Nephron progenitor cell (in vitro differentiated cells): Measurements from ENCODE around the gene MCCC1.

Source experiments
- DNase-seq: peaks from one replicate; pipeline ENCODE4 v3.0.0; 2021
- H3K27ac Mint-ChIP-seq: 2 replicates; pipeline ENCODE4 v1.8.0; 2021; ENCODE audit warnings: mild to moderate bottlenecking, moderate library complexity, mixed read lengths
- H3K27me3 Mint-ChIP-seq: 2 replicates; pipeline ENCODE4 v1.8.0; 2021; ENCODE audit warnings: mild to moderate bottlenecking, low read depth, mixed read lengths; ENCODE audit not compliant: poor library complexity
- H3K36me3 Mint-ChIP-seq: 2 replicates; pipeline ENCODE4 v1.8.0; 2021; ENCODE audit warnings: low read depth, mixed read lengths
- H3K4me1 Mint-ChIP-seq: 2 replicates; pipeline ENCODE4 v1.8.0; 2021; ENCODE audit warnings: mixed read lengths
- H3K4me3 Mint-ChIP-seq: 2 replicates; pipeline ENCODE4 v1.8.0; 2021; ENCODE audit warnings: mild to moderate bottlenecking, moderate library complexity, mixed read lengths
- H3K9me3 Mint-ChIP-seq: 2 replicates; pipeline ENCODE4 v1.8.0; 2021; ENCODE audit warnings: mild to moderate bottlenecking, moderate library complexity, mixed read lengths
- TF ChIP-seq, protein P1 (sequence below): fragments of 200-600 bp; sonication (generic); IDR thresholded peaks from 2 replicates; pipeline ENCODE4 v1.5.0; 2021; ENCODE audit warnings: antibody characterized with exemption

Gene MCCC1

DNA sequence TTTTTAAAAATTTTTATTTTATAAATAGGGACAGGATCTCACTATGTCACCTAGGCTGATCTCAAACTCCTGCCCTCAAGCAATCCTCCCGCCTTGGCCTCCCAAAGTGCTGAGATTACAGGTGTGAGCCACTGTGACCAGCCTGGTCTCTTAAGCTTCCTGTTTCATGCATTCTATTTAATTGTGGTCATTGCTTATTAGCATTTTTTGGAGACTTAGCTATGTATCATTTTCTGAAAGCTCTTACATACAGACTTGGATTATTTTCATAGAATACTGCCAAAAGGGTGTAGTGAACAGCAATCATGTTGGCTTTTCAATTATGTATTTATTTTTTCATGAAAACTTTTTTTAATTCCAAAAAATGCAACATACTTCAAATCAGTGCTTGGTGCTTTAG, 67.5 kb downstream of the MCCC1 start:
- Mint-ChIP-seq H3K9me3 (peaks cover 27% of the 10 kb centered on the region), H3K4me3 (no peak overlapping the region), H3K4me1 (no peaks in the 10 kb centered on the region), H3K27me3 (peaks cover 2% of the 10 kb centered on the region), H3K27ac (no peak overlapping the region), H3K36me3 (peaks cover 82% of the 10 kb centered on the region)
- TF ChIP-seq, protein P1, sequence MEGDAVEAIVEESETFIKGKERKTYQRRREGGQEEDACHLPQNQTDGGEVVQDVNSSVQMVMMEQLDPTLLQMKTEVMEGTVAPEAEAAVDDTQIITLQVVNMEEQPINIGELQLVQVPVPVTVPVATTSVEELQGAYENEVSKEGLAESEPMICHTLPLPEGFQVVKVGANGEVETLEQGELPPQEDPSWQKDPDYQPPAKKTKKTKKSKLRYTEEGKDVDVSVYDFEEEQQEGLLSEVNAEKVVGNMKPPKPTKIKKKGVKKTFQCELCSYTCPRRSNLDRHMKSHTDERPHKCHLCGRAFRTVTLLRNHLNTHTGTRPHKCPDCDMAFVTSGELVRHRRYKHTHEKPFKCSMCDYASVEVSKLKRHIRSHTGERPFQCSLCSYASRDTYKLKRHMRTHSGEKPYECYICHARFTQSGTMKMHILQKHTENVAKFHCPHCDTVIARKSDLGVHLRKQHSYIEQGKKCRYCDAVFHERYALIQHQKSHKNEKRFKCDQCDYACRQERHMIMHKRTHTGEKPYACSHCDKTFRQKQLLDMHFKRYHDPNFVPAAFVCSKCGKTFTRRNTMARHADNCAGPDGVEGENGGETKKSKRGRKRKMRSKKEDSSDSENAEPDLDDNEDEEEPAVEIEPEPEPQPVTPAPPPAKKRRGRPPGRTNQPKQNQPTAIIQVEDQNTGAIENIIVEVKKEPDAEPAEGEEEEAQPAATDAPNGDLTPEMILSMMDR = no peak
- DNase-seq = no peak

DNA sequence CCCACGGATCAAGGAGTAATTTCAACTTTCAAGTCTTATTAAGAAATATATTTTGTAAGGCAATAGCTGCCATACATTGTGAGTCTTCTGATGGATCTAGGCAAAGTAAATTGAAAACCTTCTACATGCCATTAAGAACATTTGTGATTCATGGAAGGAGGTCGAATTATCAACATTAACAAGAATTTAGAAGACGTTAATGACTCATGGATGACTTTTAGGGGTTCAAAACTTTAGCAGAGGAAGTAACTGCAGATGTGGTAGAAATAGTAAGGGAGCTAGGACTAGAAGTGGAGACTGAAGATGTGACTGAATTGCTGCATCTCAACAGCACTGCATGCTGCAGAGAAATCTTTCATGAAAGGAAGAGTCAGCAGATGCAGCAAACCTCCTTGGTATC, 70.9 kb downstream of the MCCC1 start:
- Mint-ChIP-seq H3K4me1 (no peaks in the 10 kb centered on the region), H3K36me3 (peaks cover 76% of the 10 kb centered on the region), H3K27me3 (peaks cover 2% of the 10 kb centered on the region), H3K9me3 (peaks cover 27% of the 10 kb centered on the region), H3K27ac (no peak overlapping the region), H3K4me3 (no peak overlapping the region)
- TF ChIP-seq, protein P1 = no peak
- no peak for DNase-seq

DNA sequence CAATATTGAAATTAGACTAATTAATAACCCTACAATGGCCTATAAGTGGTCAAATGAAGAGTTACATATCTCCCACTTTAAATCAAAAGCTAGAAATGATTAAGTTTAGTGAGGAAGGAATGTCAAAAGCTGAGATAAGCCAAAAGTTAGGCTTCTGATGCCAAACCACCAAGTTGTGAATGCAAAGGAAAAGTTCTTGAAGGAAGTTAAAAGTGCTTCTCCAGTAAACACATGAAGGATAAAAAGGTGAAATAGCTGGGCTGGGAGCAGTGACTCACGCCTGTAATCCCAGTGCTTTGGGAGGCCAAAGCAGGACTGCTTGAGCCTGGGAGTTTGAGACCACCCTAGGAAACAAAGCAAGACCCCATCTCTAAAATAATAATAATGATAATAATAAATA, 72.0 kb downstream of the MCCC1 start:
- Mint-ChIP-seq H3K36me3 (peaks cover 71% of the 10 kb centered on the region), H3K9me3 (peaks cover 27% of the 10 kb centered on the region), H3K27ac (no peak overlapping the region), H3K4me1 (no peaks in the 10 kb centered on the region), H3K4me3 (no peak overlapping the region), H3K27me3 (peaks cover 2% of the 10 kb centered on the region)
- DNase-seq = no peak
- TF ChIP-seq, protein P1 = no peak

DNA sequence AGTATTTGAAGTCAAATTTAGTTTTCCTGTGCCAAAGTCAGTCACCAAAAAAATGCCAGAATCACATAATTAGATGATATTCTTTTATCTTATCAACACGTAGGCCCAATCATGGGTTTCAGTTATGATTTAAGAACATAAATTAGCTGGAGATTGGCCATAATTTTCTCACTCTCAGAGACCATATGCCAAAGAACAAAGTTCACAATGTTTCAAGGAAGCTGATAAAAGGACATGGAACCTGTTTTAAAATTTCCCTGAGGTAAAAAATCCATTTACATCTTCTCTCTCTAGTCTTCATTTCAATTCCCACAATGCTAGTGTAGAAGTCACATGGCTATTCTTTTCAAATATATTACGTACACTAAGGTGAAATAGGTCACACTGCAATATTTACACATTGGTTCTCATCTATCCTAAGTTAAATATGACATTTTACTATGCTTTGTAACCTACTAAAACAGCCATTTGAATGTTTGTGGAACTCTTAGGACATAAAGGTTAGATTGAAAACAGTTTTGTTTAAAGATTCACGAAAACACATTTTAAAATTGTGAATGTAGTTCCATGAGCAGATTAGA, 76.3 kb downstream of the MCCC1 start:
- TF ChIP-seq, protein P1 = no peak
- Mint-ChIP-seq H3K9me3 (peaks cover 5% of the 10 kb centered on the region), H3K27ac (no peak overlapping the region), H3K4me1 (no peaks in the 10 kb centered on the region), H3K36me3 (peaks cover 58% of the 10 kb centered on the region), H3K27me3 (no peaks in the 10 kb centered on the region), H3K4me3 (no peak overlapping the region)
- no peak for DNase-seq

DNA sequence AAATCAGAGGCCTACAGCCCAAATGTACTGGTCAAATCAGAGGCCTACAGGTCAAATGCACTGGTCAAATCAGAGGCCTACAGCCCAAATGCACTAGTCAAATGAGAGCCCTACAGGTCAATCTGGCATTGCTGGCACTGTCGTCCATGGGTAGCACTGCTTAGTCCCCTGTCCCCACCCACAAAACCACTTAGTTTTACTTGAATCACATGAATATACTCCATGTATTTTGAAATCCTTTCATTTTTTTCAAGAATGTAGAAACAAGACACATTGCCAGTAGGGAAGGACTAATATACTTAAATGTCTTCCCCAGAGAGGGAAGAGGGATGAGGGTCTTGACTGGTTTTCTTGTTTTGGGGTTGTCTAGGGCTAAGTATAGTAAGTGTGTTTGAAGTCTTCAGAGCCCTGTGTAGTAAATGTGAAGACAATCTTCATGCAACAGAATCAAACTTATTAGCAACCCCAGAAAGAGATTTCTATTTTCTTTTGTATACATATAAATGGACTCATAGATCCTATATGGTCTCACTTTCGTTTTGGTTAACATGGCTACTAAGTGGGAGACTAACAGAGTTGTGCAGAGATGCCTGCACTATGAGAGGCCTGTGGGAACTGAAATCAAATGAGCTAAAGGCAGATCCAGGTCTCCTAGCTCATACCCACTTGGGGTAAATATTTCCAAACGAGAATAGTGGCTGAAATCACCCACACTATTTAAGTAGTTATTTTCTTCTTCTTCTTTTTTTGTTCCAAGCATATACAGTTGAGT, 80.7 kb downstream of the MCCC1 start:
- DNase-seq = no peak
- Mint-ChIP-seq H3K4me1 (no peaks in the 10 kb centered on the region), H3K9me3 (no peaks in the 10 kb centered on the region), H3K27ac (no peak overlapping the region), H3K36me3 (peaks cover 52% of the 10 kb centered on the region), H3K27me3 (no peaks in the 10 kb centered on the region), H3K4me3 (no peak overlapping the region)
- TF ChIP-seq, protein P1 = no peak

DNA sequence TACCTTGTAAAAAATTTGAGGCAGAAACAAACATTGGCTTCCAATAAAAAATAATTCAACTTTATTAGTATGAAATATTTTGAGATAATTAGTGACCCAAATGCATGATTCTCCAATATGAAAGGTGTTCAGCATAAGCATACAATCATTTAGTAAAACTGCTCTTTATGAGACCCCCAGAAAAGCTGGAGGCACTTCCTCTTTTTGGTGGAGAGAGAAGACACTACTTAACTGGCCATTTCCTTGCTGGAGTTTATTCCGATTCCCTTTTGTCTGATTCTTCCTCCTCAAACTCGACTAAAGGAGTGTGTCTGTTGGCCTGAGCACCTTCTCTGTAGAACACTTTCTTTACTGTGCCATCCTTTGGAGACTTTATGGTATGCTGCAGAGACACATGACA, 84.1 kb downstream of the MCCC1 start:
- no peak for DNase-seq
- no peaks in the 10 kb centered on the region for H3K27me3 Mint-ChIP-seq
- H3K4me1 Mint-ChIP-seq = peaks cover 5% of the 10 kb centered on the region
- no peak overlapping the region for H3K4me3 Mint-ChIP-seq
- no peaks in the 10 kb centered on the region for H3K9me3 Mint-ChIP-seq
- TF ChIP-seq, protein P1 = no peak
- peak overlapping the region; percentile 76 for H3K27ac Mint-ChIP-seq
- H3K36me3 Mint-ChIP-seq = peaks cover 37% of the 10 kb centered on the region
